Muscle layer of colon (tissue), 2 donors: Measurements from ENCODE around the gene LETM1.

Experiments used
- H3K27ac ChIP-seq: one replicate; pipeline ENCODE4 v1.7.0; 2013; ENCODE audit warnings: low read depth, mild to moderate bottlenecking, low read length, moderate library complexity
- H3K27me3 ChIP-seq, 2 donors: one replicate each; pipeline ENCODE4 v1.7.0; 2013; ENCODE audit warnings: low read length in 2 of 2, mild to moderate bottlenecking in 2 of 2; ENCODE audit not compliant: insufficient read depth in 2 of 2, control insufficient read depth in 1 of 2
- H3K36me3 ChIP-seq: one replicate; pipeline ENCODE4 v1.7.0; 2013; ENCODE audit warnings: mild to moderate bottlenecking, low read length; ENCODE audit not compliant: insufficient read depth
- H3K4me1 ChIP-seq: one replicate; pipeline ENCODE4 v1.7.0; 2013; ENCODE audit warnings: mild to moderate bottlenecking, low read length; ENCODE audit not compliant: insufficient read depth
- H3K4me3 ChIP-seq, 2 donors: one replicate each; pipeline ENCODE4 v1.7.0; 2013; ENCODE audit warnings: low read length in 2 of 2, low read depth in 1 of 2, mild to moderate bottlenecking in 1 of 2, moderate library complexity in 1 of 2
- H3K9ac ChIP-seq: one replicate; pipeline ENCODE4 v1.7.0; 2013; ENCODE audit warnings: low read length
- H3K9me3 ChIP-seq: one replicate; pipeline ENCODE4 v1.7.0; 2013; ENCODE audit warnings: mild to moderate bottlenecking, low read length
- donor health status: abdominal sarcoma.
- donor health status: Adenocarcinoma of cecum.

The LETM1 gene

GRCh38 chr4:1776521-1777161 lies 79.3 kb downstream of the LETM1 start:
- no peaks in the 10 kb centered on the region for H3K9me3 ChIP-seq
- no peaks in the 10 kb centered on the region for H3K36me3 ChIP-seq
- H3K4me3 ChIP-seq: no peak overlapping the region
- H3K9ac ChIP-seq: no peak overlapping the region
- no peaks in the 10 kb centered on the region for H3K4me1 ChIP-seq
- H3K27me3 ChIP-seq: peaks cover 0 to 13% of the 10 kb centered on the region in 2 donors
- H3K27ac ChIP-seq: no peak overlapping the region

- Histone ChIP-seq H3K27me3 (peaks cover 0 to 13% of the 10 kb centered on the region in 2 donors), H3K4me1 (no peaks in the 10 kb centered on the region), H3K9ac (no peak overlapping the region), H3K9me3 (no peaks in the 10 kb centered on the region), H3K27ac (no peak overlapping the region), H3K36me3 (no peaks in the 10 kb centered on the region), H3K4me3 (no peak overlapping the region)
These were observed 80.0 kb downstream of the LETM1 start for GRCh38 chr4:1775731-1776500.

GRCh38 chr4:1773754-1774153 lies 82.2 kb downstream of the LETM1 start:
- H3K4me3 ChIP-seq: no peak overlapping the region
- H3K27me3 ChIP-seq: peaks cover 0 to 29% of the 10 kb centered on the region in 2 donors
- H3K9ac ChIP-seq: no peak overlapping the region
- H3K27ac ChIP-seq: no peak overlapping the region
- H3K36me3 ChIP-seq: no peaks in the 10 kb centered on the region
- H3K9me3 ChIP-seq: no peaks in the 10 kb centered on the region
- H3K4me1 ChIP-seq: no peaks in the 10 kb centered on the region

GRCh38 chr4:1772853-1773538 lies 83.0 kb downstream of the LETM1 start:
- Histone ChIP-seq H3K27me3 (peaks cover 4 to 35% of the 10 kb centered on the region in 2 donors), H3K4me1 (no peaks in the 10 kb centered on the region), H3K4me3 (no peak overlapping the region)

GRCh38 chr4:1771555-1772305 lies 84.2 kb downstream of the LETM1 start:
- H3K4me3 ChIP-seq: no peak overlapping the region
- no peak overlapping the region for H3K27ac ChIP-seq
- no peaks in the 10 kb centered on the region for H3K4me1 ChIP-seq
- H3K9ac ChIP-seq: no peak overlapping the region
- no peaks in the 10 kb centered on the region for H3K9me3 ChIP-seq
- H3K36me3 ChIP-seq: no peaks in the 10 kb centered on the region
- H3K27me3 ChIP-seq: peaks cover 4 to 28% of the 10 kb centered on the region in 2 donors

More at GRCh38 chr4:1772853-1773538, 83.0 kb downstream of the LETM1 start:
- no peak overlapping the region for H3K27ac ChIP-seq
- no peaks in the 10 kb centered on the region for H3K36me3 ChIP-seq
- H3K9me3 ChIP-seq: no peaks in the 10 kb centered on the region
- no peak overlapping the region for H3K9ac ChIP-seq

- H3K9me3 ChIP-seq: no peaks in the 10 kb centered on the region
- H3K4me1 ChIP-seq: no peaks in the 10 kb centered on the region
- no peak overlapping the region for H3K4me3 ChIP-seq
- peaks cover 4 to 35% of the 10 kb centered on the region in 2 donors for H3K27me3 ChIP-seq
- no peak overlapping the region for H3K27ac ChIP-seq
- no peaks in the 10 kb centered on the region for H3K36me3 ChIP-seq
- H3K9ac ChIP-seq: no peak overlapping the region
These were observed 85.1 kb downstream of the LETM1 start for GRCh38 chr4:1770791-1771231.

- no peaks in the 10 kb centered on the region for H3K4me1 ChIP-seq
- H3K27me3 ChIP-seq: peaks cover 4 to 35% of the 10 kb centered on the region in 2 donors
- H3K27ac ChIP-seq: no peak overlapping the region
These were observed 85.7 kb downstream of the LETM1 start for GRCh38 chr4:1770245-1770644.

GRCh38 chr4:1769692-1770091 lies 86.3 kb downstream of the LETM1 start:
- no peak overlapping the region for H3K9ac ChIP-seq
- no peaks in the 10 kb centered on the region for H3K9me3 ChIP-seq
- H3K36me3 ChIP-seq: no peaks in the 10 kb centered on the region
- H3K4me3 ChIP-seq: no peak overlapping the region
- H3K27ac ChIP-seq: no peak overlapping the region
- no peaks in the 10 kb centered on the region for H3K4me1 ChIP-seq
- peaks cover 4 to 35% of the 10 kb centered on the region in 2 donors for H3K27me3 ChIP-seq

More at GRCh38 chr4:1770245-1770644, 85.7 kb downstream of the LETM1 start:
- Histone ChIP-seq H3K9me3 (no peaks in the 10 kb centered on the region), H3K9ac (no peak overlapping the region), H3K4me3 (no peak overlapping the region), H3K36me3 (no peaks in the 10 kb centered on the region)

- Histone ChIP-seq H3K4me3 (no peak overlapping the region), H3K4me1 (peaks cover 8% of the 10 kb centered on the region), H3K9me3 (no peaks in the 10 kb centered on the region), H3K27me3 (peaks cover 4 to 35% of the 10 kb centered on the region in 2 donors), H3K36me3 (no peaks in the 10 kb centered on the region), H3K9ac (no peak overlapping the region), H3K27ac (no peak overlapping the region)
These were observed 87.5 kb downstream of the LETM1 start for GRCh38 chr4:1768367-1769034.

- Histone ChIP-seq H3K9ac (no peak overlapping the region), H3K27me3 (peaks cover 4 to 35% of the 10 kb centered on the region in 2 donors), H3K4me3 (no peak overlapping the region), H3K27ac (no peak overlapping the region), H3K4me1 (peaks cover 8% of the 10 kb centered on the region), H3K36me3 (no peaks in the 10 kb centered on the region), H3K9me3 (no peaks in the 10 kb centered on the region)
These were observed 88.1 kb downstream of the LETM1 start for GRCh38 chr4:1767770-1768366.
